HepG2 (cell line): ENCODE data around the gene PKDREJ. TPM values are rescaled to one million over a fixed set of nuclear protein-coding genes. Genes with fewer than 3 reads are reported as not detected.
A peak's percentile ranks its signal among the peaks of the same experiment; 100 is the strongest.

Source experiments
- SKI ChIP-seq: fragments of 450-650 bp; IDR thresholded peaks from one replicate; pipeline ENCODE4 v1.6.1; 2018; ENCODE audit warnings: mild to moderate bottlenecking; ENCODE audit not compliant: partially characterized antibody
- SMARCE1 ChIP-seq: fragments of 450-650 bp; IDR thresholded peaks from 2 replicates; pipeline ENCODE4 v1.6.1; 2017; ENCODE audit warnings: borderline replicate concordance
- SNAI1 ChIP-seq: sonication (generic); formaldehyde crosslinking; IDR thresholded peaks from 2 replicates; pipeline ENCODE4 v1.5.0; 2020; ENCODE audit warnings: mild to moderate bottlenecking, missing genetic modification reagents, borderline replicate concordance
- SRSF9 ChIP-seq: fragments of 200-400 bp; formaldehyde crosslinking; IDR thresholded peaks from 2 replicates; pipeline ENCODE4 v1.6.1; 2018; ENCODE audit warnings: borderline replicate concordance, mild to moderate bottlenecking, low read depth, low read length; ENCODE audit not compliant: insufficient read depth, poor library complexity, severe bottlenecking
- ZFP90 ChIP-seq: sonication (generic); formaldehyde crosslinking; IDR thresholded peaks from 2 replicates; pipeline ENCODE4 v1.8.0; 2022; ENCODE audit warnings: missing genetic modification reagents, mild to moderate bottlenecking, inconsistent platforms, borderline replicate concordance
- ZNF12 ChIP-seq: sonication (generic); formaldehyde crosslinking; IDR thresholded peaks from 2 replicates; pipeline ENCODE4 v1.5.0; 2020; ENCODE audit warnings: missing genetic modification reagents
- ZNF230 ChIP-seq: sonication (generic); formaldehyde crosslinking; IDR thresholded peaks from 2 replicates; pipeline ENCODE4 v1.4.0; 2020; ENCODE audit warnings: mild to moderate bottlenecking, missing genetic modification reagents
- ZNF749 ChIP-seq: sonication (generic); formaldehyde crosslinking; IDR thresholded peaks from 2 replicates; pipeline ENCODE4 v1.8.0; 2022; ENCODE audit warnings: mild to moderate bottlenecking, missing genetic modification reagents, moderate library complexity, borderline replicate concordance
- polyA plus RNA-seq, 8 experiments: library from polyadenylated mRNA; depleted of rRNA in 3 of 8; stranded (reverse) in 7 of 8; unstranded in 1 of 8; fragments of >200 nt; fragmentation: Illumina TruSeq in 4 of 8; extraction: Trizol in 4 of 8; gene quantifications; 2 replicates each; pipeline versions ENCODE4 v1.2.1 to v1.2.3, GENCODE V29; 2011 to 2016; ENCODE audit warnings: low read depth in 4 of 8, missing spikeins in 1 of 8, mixed read lengths in 1 of 8; ENCODE audit not compliant: insufficient read depth in 1 of 8
- total RNA-seq, 5 experiments: library from RNA; depleted of rRNA; stranded (reverse); fragments of >200 nt; fragmentation: Illumina TruSeq; extraction: Trizol; gene quantifications; 2 replicates each; pipeline ENCODE4 v1.2.3, GENCODE V29; 2016; ENCODE audit warnings: low read depth in 1 of 5
- TF ChIP-seq, protein P1 (sequence below): sonication (generic); formaldehyde crosslinking; IDR thresholded peaks from 2 replicates; pipeline ENCODE4 v1.5.0; 2020; ENCODE audit warnings: mild to moderate bottlenecking, missing genetic modification reagents, borderline replicate concordance
- TF ChIP-seq, protein P2 (sequence below): sonication (generic); formaldehyde crosslinking; conservative IDR thresholded peaks from 2 replicates; pipeline ENCODE4 v1.8.1; 2023; ENCODE audit warnings: missing genetic modification reagents
- TF ChIP-seq, protein P3 (sequence below): sonication (generic); formaldehyde crosslinking; IDR thresholded peaks from 2 replicates; pipeline ENCODE4 v1.4.0; 2020; ENCODE audit warnings: mild to moderate bottlenecking, missing genetic modification reagents
- TF ChIP-seq, protein P4 (sequence below): sonication (generic); formaldehyde crosslinking; IDR thresholded peaks from 2 replicates; pipeline ENCODE4 v1.9.0; 2021; ENCODE audit warnings: mild to moderate bottlenecking, missing genetic modification reagents
- TF ChIP-seq, protein P5 (sequence below): IDR thresholded peaks from 2 replicates; pipeline ENCODE4 v1.6.1; 2016; ENCODE audit warnings: missing compliant biosample characterization, missing genetic modification reagents, borderline replicate concordance

PKDREJ gene
- total and polyA plus RNA-seq, 2 of the 13 experiments (the other 11 are each of a cell fraction or from before 2014, with no cell fraction given): not detected

DNA sequence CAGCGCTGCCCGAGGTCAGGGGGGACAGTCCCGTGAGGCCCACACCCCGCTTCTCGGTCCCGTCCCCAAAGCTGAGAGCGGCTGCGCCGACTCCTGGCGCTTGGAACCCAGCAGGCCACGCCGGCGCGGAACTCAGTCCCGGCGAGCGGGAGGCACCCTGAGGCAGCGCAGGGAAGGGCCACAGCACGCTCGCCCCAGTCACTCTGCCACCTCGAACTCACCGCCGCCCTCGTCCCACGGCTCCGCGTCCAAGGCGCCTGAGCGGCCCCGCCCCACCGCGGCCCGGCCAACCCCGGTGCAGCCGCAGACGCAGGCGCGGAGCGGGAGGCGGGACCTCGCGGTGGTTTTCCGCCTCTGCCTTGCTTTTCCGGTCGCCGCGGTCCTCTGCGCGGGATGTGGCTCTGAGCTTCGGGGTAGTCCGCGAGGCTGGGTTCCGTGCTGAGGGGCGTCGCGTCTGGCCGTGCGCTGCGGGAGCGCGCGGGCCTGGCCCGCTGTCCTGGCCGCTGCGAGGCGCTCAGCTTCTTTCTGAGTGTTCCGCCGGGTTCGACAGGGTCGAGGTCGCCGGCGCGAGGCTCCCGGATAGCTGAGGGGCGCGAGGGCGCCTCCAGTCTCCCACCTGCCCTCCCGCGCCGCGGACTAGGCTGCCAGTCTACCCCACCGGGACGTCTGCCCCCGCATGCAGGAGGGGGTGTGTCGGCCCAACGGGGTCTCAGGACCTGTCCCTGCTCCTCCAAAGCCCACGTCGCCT is 12.9 kb downstream of the PKDREJ start, which contains the start of gene CDPF1 (continued):
- TF ChIP-seq, protein P1, sequence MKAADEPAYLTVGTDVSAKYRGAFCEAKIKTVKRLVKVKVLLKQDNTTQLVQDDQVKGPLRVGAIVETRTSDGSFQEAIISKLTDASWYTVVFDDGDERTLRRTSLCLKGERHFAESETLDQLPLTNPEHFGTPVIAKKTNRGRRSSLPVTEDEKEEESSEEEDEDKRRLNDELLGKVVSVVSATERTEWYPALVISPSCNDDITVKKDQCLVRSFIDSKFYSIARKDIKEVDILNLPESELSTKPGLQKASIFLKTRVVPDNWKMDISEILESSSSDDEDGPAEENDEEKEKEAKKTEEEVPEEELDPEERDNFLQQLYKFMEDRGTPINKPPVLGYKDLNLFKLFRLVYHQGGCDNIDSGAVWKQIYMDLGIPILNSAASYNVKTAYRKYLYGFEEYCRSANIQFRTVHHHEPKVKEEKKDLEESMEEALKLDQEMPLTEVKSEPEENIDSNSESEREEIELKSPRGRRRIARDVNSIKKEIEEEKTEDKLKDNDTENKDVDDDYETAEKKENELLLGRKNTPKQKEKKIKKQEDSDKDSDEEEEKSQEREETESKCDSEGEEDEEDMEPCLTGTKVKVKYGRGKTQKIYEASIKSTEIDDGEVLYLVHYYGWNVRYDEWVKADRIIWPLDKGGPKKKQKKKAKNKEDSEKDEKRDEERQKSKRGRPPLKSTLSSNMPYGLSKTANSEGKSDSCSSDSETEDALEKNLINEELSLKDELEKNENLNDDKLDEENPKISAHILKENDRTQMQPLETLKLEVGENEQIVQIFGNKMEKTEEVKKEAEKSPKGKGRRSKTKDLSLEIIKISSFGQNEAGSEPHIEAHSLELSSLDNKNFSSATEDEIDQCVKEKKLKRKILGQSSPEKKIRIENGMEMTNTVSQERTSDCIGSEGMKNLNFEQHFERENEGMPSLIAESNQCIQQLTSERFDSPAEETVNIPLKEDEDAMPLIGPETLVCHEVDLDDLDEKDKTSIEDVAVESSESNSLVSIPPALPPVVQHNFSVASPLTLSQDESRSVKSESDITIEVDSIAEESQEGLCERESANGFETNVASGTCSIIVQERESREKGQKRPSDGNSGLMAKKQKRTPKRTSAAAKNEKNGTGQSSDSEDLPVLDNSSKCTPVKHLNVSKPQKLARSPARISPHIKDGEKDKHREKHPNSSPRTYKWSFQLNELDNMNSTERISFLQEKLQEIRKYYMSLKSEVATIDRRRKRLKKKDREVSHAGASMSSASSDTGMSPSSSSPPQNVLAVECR (CRISPR knock-in tag): peak; percentile 90
- TF ChIP-seq, protein P2, sequence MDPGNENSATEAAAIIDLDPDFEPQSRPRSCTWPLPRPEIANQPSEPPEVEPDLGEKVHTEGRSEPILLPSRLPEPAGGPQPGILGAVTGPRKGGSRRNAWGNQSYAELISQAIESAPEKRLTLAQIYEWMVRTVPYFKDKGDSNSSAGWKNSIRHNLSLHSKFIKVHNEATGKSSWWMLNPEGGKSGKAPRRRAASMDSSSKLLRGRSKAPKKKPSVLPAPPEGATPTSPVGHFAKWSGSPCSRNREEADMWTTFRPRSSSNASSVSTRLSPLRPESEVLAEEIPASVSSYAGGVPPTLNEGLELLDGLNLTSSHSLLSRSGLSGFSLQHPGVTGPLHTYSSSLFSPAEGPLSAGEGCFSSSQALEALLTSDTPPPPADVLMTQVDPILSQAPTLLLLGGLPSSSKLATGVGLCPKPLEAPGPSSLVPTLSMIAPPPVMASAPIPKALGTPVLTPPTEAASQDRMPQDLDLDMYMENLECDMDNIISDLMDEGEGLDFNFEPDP (CRISPR knock-in tag): 0 out of 2 replicates have a peak, but pooled peaks have one; percentile 82
- TF ChIP-seq SMARCE1: no peak
- peak; percentile 14; the same call in 1 of the 2 replicates for TF ChIP-seq ZNF12
- TF ChIP-seq, protein P3, sequence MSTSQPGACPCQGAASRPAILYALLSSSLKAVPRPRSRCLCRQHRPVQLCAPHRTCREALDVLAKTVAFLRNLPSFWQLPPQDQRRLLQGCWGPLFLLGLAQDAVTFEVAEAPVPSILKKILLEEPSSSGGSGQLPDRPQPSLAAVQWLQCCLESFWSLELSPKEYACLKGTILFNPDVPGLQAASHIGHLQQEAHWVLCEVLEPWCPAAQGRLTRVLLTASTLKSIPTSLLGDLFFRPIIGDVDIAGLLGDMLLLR (CRISPR knock-in tag): peak; percentile 84
- TF ChIP-seq ZNF749 (CRISPR knock-in tag): no peak; the same call in 1 of the 2 replicates
- TF ChIP-seq, protein P4, sequence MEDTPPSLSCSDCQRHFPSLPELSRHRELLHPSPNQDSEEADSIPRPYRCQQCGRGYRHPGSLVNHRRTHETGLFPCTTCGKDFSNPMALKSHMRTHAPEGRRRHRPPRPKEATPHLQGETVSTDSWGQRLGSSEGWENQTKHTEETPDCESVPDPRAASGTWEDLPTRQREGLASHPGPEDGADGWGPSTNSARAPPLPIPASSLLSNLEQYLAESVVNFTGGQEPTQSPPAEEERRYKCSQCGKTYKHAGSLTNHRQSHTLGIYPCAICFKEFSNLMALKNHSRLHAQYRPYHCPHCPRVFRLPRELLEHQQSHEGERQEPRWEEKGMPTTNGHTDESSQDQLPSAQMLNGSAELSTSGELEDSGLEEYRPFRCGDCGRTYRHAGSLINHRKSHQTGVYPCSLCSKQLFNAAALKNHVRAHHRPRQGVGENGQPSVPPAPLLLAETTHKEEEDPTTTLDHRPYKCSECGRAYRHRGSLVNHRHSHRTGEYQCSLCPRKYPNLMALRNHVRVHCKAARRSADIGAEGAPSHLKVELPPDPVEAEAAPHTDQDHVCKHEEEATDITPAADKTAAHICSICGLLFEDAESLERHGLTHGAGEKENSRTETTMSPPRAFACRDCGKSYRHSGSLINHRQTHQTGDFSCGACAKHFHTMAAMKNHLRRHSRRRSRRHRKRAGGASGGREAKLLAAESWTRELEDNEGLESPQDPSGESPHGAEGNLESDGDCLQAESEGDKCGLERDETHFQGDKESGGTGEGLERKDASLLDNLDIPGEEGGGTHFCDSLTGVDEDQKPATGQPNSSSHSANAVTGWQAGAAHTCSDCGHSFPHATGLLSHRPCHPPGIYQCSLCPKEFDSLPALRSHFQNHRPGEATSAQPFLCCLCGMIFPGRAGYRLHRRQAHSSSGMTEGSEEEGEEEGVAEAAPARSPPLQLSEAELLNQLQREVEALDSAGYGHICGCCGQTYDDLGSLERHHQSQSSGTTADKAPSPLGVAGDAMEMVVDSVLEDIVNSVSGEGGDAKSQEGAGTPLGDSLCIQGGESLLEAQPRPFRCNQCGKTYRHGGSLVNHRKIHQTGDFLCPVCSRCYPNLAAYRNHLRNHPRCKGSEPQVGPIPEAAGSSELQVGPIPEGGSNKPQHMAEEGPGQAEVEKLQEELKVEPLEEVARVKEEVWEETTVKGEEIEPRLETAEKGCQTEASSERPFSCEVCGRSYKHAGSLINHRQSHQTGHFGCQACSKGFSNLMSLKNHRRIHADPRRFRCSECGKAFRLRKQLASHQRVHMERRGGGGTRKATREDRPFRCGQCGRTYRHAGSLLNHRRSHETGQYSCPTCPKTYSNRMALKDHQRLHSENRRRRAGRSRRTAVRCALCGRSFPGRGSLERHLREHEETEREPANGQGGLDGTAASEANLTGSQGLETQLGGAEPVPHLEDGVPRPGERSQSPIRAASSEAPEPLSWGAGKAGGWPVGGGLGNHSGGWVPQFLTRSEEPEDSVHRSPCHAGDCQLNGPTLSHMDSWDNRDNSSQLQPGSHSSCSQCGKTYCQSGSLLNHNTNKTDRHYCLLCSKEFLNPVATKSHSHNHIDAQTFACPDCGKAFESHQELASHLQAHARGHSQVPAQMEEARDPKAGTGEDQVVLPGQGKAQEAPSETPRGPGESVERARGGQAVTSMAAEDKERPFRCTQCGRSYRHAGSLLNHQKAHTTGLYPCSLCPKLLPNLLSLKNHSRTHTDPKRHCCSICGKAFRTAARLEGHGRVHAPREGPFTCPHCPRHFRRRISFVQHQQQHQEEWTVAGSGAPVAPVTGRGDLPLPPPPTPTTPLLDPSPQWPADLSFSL (CRISPR knock-in tag): no peak
- TF ChIP-seq SRSF9: no peak
- TF ChIP-seq, protein P5, sequence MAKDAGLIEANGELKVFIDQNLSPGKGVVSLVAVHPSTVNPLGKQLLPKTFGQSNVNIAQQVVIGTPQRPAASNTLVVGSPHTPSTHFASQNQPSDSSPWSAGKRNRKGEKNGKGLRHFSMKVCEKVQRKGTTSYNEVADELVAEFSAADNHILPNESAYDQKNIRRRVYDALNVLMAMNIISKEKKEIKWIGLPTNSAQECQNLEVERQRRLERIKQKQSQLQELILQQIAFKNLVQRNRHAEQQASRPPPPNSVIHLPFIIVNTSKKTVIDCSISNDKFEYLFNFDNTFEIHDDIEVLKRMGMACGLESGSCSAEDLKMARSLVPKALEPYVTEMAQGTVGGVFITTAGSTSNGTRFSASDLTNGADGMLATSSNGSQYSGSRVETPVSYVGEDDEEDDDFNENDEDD (CRISPR knock-in tag): peak; percentile 91
- TF ChIP-seq SNAI1: peak; percentile 96; the same call in 1 of the 2 replicates
- TF ChIP-seq SKI: peak; percentile 25
- peak; percentile 78; the same call in 1 of the 2 replicates for TF ChIP-seq ZNF230 (CRISPR knock-in tag)
- TF ChIP-seq ZFP90: peak; percentile 23; the same call in 1 of the 2 replicates
